Stimulated activated CD8-positive, alpha-beta memory T cell treated with anti-CD3 and anti-CD28 coated beads, Interleukin-4, amount 100 ng/mL, for 48 hours (primary cell): ENCODE measurements around the gene CCDC88B.

Experiments
- DNase-seq: peaks from one replicate; pipeline ENCODE4 v3.0.0-alpha.2; 2020

The CCDC88B gene

DNA sequence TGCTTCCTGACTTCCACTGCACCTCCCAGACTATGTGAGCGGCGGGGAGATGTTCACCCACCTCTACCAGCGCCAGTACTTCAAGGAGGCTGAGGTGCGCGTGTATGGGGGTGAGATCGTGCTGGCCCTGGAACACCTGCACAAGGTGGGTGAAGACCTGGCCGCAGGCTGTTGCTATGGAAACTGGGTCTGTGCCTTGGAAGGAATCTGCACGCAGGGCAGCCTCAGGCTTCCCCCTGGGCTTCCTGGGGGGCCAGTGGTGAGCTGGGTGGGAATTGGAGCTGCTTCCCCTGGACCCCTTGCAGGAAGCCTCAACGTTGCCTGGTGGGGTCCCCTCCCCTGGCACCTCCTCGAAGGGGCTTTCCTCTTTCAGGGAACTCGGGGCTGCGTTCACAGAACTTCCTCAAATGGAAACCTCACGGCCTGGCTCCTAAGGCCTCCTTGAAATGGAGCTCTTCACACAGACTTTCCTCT is 20.5 kb downstream of the CCDC88B start:
- no peak for DNase-seq

DNA sequence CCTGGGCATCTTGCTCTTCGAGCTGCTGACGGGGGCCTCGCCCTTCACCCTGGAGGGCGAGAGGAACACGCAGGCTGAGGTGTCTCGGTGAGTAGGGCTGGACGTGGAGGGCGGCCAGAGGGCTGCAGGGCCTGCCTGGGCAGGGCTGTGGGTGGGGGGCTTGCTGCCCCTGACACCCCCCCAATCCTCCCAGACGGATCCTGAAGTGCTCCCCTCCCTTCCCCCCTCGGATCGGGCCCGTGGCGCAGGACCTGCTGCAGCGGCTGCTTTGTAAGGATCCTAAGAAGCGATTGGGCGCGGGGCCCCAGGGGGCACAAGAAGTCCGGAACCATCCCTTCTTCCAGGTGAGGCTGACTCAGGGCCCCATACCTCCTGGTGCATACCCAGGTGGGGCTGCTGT is 21.7 kb downstream of the CCDC88B start:
- no peak for DNase-seq

DNA sequence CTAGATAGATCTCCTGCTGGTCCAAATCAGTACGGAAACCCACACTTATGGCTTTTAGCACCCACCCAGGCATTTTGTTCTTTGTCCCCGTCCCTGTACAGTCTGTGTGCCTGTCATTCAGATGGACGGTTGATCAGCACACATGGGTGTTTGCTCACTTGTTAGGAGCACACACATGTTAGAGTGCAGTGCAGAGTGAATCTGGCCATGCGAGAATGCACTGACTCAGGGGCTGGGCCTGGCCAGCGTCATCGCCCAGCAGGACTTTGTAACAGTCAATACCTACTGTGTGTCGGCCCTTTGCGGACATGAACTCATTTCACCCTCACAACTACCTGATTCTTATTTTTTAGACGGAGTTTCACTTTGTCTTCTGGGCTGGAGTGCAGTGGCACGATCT is 22.3 kb downstream of the CCDC88B start:
- no peak for DNase-seq

DNA sequence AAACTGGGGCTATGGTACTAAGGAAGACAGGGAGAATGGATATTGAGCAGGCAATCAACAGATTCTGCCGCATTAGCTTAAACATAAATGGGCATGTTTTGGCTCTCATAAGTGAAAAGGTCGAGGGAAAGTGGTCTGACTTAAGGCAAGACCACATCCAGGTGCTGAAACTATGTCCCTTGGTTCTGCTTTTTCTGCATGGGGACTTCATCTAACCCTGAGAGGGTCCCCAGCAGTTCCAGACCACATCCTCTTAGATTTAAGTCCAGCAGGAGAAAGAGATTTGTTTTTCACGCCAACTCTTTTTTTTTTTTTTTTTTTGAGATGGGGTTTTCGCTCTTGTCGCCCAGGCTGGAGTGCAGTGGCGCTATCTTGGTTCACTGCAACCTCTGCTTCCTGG is 24.4 kb downstream of the CCDC88B start:
- no peak for DNase-seq

DNA sequence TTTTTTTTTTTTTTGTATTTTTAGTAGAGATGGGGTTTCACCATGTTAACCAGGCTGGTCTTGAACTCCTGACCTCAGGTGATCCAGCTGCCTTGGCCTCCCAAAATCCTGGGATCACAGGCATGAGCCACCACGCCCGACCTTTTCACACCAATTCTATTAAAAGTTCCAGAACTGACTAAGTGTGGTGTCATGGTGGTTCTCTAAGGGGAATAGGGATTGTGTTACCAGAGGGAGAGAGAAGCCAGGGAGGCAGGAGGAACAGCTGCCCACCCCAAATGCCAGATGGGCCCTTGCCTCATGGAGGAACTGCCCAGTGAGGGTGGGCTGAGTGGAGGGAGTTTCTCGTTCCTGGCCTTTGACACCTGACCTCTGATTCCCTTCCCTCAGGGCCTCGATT is 24.9 kb downstream of the CCDC88B start:
- no peak for DNase-seq

DNA sequence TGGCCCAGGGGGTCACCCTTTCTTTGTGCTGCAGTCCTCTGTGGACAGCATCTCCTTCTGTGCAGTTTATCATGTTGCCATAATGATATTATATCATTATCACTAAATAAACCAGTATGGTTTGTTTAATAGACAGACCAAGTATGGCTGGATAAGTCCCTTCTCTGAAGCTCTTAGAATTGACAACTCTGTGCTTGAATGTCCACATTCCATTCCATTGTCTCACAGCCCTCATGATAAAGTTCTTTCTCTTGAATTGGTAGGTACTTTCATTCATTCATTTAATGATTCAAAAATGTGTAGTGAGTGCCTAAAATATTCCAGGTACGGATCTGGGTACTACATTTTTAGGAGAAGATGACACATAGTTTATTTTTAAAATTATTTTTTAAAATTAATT is 26.7 kb downstream of the CCDC88B start:
- no peak for DNase-seq

DNA sequence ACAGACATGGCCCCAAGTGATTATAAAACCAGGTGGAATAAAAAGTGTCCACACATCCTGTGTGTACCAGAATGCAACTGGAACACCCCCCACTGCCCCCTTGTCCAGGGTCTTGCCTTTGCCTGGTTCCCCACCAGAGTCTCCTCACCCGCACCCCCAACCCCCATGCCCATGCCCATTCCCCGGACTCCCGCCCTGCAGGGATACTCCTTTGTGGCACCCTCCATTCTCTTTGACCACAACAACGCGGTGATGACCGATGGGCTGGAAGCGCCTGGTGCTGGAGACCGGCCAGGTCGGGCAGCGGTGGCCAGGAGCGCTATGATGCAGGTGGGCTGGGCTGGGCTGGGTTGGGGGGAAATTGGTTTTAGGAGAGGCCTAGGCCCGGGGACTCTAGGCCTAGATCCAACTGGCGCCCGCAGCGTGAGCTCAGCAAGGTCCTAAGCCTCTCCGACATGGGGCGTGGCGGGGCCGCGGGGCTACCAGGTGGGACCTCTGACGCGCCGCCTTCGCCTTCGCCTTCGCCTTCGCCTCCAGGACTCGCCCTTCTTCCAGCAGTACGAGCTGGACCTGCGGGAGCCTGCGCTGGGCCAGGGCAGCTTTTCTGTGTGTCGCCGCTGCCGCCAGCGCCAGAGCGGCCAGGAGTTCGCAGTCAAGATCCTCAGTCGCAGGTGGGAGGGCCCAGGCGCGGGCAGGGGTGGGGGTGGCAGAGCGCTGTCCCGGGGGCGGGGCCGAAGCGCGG is 28.1 kb downstream of the CCDC88B start:
- DNase-seq: no peak

DNA sequence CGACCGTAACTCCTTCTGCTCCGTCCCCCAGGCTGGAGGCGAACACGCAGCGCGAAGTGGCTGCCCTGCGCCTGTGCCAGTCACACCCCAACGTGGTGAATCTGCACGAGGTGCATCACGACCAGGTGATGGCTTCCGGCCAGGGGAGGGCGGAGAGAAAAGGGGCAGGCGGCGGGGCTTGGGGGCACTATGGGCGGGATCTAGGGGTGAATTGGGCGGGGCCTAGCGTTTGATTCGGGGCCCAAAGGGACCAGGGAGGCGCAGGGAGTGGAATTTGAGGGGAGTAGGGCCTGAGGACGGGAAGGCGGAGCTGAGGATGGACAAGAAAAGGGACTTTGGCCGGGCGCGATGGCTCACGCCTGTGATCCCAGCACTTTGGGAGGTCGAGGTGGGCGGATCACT is 28.7 kb downstream of the CCDC88B start:
- no peak for DNase-seq

DNA sequence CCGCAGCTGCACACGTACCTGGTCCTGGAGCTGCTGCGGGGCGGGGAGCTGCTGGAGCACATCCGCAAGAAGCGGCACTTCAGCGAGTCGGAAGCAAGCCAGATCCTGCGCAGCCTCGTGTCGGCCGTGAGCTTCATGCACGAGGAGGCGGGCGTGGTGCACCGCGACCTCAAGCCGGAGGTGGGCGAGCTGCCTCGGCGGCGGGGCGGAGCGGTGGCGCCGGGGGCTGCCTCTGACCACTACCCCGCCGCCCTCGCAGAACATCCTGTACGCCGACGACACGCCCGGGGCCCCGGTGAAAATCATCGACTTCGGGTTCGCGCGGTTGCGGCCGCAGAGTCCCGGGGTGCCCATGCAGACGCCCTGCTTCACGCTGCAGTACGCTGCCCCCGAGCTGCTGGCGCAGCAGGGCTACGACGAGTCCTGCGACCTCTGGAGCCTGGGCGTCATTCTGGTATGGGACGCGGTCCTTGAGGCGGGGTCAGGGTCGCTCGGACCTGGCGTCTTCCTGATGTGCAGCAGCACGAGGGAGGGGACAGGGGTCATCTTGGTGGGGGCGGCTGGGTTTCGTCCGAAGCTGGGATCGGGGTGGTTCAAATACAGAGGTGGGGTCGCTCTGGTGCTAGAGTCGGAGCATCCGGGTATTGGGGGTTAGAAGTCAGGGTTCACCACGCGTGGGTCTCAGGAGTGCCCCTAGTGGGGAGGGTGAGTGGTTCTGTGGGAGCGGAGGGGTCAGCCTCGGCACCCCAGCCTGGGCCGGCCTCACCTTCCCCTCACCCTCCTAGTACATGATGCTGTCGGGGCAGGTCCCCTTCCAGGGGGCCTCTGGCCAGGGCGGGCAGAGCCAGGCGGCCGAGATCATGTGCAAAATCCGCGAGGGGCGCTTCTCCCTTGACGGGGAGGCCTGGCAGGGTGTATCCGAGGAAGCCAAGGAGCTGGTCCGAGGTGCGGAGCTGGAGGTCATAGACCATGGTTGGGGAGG is 29.7 kb downstream of the CCDC88B start:
- DNase-seq: no peak

DNA sequence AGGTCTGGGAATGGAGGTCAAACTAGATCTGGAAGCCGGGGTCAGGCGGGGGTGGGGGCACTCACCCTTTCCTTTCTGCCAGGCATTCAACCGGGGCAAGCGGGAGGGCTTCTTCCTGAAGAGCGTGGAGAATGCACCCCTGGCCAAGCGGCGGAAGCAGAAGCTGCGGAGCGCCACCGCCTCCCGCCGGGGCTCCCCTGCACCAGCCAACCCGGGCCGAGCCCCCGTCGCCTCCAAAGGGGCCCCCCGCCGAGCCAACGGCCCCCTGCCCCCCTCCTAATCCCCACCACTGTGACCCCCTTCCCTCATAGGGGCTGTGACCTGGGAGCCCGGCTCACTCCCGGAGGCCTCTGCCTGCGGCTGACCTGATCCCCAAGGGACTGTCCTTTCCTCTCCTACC is 31.2 kb downstream of the CCDC88B start:
- no peak for DNase-seq

DNA sequence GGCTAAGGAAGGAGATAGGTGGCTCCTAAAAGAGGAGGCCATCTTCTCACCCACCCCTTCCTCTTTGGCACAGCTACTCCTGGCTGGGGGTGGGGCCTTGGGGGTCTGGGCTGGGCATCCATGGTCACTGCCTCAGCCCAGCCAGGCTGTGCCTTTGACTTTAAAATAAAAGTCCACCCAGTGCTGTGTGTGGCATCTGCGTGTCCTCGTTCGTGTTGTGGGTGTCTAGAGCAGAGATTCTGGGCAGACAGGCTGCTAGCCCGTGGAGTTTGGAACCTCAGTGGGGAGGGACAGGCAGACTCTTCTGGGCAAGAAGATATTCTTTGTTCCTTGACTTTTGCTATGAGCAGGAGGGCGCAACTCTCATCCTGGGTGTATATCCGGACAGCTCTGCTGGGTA is 32.0 kb downstream of the CCDC88B start:
- no peak for DNase-seq

DNA sequence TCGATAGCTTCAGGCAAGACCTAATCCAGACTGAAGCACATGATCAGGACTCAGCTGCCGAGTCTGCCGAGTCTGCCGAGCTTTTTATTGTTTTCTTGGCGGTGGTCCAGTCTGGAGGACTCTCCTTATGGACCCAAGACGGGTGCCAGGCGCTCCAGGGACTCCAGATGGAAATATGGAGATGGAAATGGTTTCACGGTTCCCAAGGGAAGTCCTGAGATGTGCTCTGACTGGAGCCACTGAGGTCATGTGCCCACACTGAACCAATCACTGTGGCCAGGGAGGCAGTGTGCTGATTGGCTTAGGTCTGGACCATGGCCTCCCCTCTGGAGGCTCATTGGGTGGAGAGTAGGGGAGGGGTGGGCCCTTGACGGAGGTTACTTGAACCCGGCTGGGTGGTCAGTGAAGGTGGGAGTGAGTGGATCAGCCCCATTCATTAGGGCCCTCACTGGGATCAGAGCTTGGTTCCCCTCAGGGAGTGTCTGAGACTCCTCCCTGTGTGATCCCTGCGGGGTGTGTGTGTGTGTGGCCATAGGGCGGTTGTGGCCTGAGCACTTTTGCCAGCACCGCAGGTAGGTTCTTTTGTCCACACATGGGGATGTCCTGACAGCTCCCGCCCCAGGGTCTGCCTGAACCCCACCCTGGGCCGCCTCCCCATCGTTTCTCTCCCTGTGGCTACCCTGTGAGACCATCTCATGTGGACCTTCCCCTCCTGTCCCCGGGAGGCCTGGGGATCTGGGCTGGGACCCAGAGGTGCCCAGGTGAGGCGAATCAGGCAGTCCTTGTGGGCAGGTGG is 33.0 kb downstream of the CCDC88B start:
- no peak for DNase-seq

DNA sequence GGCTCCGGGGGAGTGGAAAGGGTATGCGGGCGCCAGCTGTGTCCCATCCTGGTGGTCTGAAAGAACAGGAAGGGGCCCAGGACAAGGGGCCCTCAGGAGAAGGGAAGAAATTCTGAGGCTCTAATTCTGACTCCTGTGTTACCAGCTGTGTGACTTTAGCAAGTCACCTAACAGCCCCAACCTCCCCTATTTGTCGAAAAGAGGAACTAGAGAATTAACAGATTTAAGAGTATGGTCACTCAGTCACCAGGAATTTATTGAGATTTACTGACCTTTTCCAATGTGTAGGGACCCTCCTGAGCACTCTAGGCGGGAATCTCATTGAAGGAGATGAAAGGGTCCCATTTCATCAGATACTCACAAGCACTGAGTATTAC is 33.6 kb downstream of the CCDC88B start:
- no peak for DNase-seq

DNA sequence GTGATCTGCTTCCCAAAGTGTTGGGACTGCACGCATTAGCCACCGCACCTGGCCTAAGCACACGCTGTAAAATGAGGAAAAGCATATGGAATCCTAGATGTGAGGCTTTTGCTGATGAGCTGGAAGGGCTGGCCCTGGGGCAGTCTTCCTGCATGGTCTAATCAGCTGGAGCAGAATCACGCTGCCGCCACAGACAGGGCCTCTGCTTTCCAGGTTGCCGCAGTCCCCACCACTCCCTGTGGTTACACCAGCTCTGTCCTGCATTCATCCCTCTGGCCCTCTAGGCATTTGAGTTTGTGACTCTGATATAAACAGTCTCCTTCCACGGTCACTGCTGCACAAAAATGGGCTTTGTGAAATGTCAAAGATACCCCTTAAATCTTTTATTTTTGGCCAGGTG is 36.1 kb downstream of the CCDC88B start:
- DNase-seq: no peak

DNA sequence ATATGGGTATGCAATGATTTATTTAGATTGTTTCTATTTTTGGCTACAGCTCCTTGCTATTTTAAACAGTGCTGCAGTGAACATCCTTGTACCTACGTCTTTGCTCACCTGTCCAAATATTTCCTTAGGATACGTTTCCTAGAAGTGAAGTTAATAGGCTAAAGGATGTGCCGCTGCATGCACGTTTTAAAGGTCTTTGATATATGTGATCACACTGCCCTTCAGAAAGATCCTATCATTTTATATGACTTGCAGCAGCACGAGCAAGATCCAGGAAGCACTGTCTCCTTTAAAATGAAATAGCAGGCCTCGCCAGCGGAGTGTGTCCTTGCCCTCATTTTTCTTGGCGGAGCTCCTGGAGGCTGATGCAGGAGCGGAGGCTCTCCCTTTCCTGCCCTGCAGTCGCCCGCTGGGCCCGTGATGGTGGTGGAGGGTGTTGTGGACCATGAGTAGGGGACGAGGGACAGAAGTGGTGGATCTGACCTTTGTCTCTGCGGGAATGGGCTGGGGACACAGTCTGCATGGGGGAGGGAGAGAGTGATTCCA is 38.4 kb downstream of the CCDC88B start:
- no peak for DNase-seq

DNA sequence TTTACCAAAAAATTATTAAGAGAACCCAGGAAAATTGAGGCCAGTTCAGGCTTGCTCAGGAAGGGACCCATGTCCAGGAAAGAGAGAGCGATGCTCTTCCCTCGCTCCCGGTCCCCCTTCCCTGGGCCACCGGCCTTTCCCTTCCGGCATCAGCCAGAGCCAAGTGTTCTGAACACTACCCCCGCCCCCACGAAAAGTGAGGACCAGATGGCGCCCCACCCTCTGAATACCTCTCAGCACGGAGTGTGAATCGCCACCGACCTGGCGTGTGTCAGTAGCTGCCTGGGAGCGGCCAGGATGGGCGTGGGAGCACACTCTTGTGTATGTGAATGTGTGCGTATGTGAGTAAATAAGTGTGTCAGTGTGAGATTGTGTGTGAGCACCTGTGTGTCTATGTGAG is 39.2 kb downstream of the CCDC88B start:
- no peak for DNase-seq

DNA sequence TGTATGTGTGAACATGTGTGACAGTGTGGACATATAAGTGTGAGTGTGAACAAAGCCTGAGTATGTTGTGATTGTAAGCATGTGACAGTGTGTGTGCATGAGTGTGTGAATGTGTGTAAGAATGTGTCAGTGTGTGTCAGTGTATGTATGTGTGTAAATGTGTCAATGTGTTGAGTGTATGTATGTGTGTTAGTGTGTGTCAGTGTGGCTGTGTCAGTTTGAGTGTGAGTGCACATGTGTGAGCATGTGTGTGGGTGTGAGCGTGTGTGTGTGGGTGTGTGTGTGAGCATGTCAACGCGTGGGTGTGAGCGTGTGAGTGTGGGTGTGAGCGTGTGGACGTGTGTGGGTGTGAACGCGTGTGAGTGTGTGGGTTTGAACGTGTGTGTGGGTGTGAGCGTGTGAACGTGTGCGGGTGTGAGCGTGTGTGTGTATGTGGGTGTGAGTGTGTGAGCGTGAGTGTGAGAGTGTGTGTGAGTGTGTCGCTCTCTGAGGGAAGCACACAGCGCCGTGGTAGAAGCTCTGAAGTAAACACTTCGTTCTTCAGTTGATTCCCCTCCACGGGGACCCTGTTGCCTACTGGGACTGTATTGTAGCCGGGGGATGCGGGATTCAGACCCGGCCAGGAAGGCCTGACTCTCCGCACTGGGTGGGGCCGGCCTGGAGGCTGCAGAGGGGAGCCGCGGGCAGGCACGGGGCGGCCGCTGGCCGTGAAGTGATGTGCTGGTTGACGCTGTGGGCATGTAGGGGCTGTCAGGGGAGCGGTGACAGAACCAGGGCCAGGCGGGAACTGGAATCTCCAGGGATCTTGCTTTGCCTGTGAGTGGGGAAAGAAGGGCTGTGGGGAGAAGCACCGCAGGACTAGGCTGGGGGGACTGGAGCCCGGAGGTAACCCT is 40.1 kb downstream of the CCDC88B start:
- no peak for DNase-seq

DNA sequence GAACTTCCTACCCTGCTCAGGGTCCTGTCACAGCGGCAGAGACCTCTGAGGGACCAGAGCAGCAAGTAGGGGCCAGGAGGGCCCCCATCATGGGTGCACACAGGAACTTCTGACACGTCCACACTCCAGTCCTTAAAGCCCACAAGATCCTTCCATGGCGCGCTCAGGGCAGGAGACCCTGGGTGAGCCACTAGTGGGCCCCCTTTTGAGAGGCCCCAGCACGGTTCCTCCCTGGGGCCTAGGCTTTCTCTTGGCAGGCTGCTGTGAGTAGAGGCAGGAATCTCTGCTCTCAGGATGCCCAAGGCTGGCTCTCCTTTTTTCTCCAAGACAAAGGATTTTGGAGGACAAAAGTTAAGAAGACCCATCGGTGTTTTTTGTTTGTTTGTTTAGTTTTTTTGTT is 41.3 kb downstream of the CCDC88B start:
- DNase-seq: no peak

DNA sequence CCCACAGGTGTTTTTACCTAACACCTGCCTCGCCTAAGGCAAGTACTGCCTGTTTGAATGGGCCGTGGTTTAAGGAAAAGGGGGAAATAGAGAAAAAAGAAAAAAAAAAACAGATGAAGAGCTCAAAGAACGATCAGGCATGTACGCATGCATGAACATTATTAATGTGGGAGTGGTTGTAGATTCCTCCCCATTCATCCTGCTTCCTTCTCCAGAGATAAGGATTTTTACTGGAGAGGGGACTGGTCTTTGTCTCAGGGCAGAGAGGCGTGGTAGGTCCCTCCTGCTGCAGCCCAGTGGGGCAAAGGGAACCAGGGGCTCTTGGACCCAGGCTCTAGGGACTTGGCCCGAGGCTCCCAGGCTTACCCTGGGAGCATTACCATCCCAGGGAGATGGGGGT is 42.0 kb downstream of the CCDC88B start:
- DNase-seq: no peak

DNA sequence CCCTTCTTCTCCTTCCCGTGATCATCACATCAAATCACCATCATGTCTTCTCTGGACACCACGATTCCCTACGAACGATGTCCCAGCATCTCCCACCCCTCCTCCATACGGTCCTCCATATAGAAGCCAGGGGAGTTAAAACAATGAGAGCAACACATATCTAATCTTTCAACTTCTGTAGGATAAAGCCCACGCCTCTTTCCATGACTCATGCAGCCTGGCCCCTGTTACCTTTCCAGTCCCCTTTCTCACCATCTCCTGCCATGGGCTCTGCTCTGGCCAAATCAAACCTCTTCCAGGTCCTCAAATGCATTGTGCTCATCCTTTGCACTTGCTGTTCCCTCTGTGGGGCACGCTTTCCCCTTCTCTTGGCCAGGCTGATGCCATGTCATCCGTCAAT is 42.6 kb downstream of the CCDC88B start:
- no peak for DNase-seq

DNA sequence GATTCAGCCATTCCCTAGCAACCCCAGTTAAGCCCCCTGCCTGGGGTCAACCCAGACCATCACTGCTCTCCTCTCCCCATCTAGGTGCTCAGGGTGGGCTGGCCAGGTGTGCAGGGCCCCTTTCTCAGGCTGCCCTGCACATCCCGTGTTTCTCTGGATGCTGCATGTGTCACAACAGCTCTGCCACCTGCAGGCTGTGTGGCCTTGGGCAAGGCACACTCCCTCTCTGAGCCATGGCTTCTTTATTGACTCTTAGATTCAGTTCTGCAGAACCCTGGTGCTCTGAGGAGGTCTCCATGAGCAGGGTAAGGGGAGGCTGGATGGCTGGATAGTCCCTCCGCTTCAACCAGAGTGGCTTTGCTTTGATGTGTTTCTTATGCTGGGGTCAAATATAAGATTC is 43.6 kb downstream of the CCDC88B start:
- no peak for DNase-seq
